Neural cell (in vitro differentiated cells): ENCODE results near the gene CD58. TPM values are rescaled to one million over a fixed set of nuclear protein-coding genes. Genes with fewer than 3 reads are reported as not detected.

Experiments
- H2AFZ ChIP-seq: fragments of 200-600, 300-800 bp; sonication (generic), shearing (Covaris generic); 2 replicates; pipeline ENCODE4 v1.6.0; 2014; ENCODE audit warnings: low read depth, mild to moderate bottlenecking, antibody characterized with exemption, low read length, moderate library complexity
- H3F3A ChIP-seq: fragments of 200-600 bp; shearing (Covaris generic); 2 replicates; pipeline ENCODE4 v1.6.1; 2016; ENCODE audit warnings: mild to moderate bottlenecking, moderate library complexity, mixed read lengths, antibody characterized with exemption, low read length; ENCODE audit not compliant: insufficient read depth, poor library complexity, severe bottlenecking
- H3K27ac ChIP-seq: fragments of 200-600, 300-800 bp; sonication (generic), shearing (Covaris generic); 2 replicates; pipeline ENCODE4 v1.5.1; 2014; ENCODE audit warnings: mild to moderate bottlenecking, low read length, moderate library complexity
- H3K27me3 ChIP-seq: fragments of 300-800, 200-600 bp; sonication (generic), shearing (Covaris generic); 2 replicates; pipeline ENCODE4 v1.6.0; 2014; ENCODE audit warnings: mild to moderate bottlenecking, low read depth, low read length, moderate library complexity; ENCODE audit not compliant: insufficient read depth
- H3K36me3 ChIP-seq: fragments of 300-800, 200-600 bp; sonication (generic), shearing (Covaris generic); 2 replicates; pipeline ENCODE4 v1.5.1; 2014; ENCODE audit warnings: mild to moderate bottlenecking, antibody characterized with exemption, low read length, moderate library complexity; ENCODE audit not compliant: insufficient read depth
- H3K4me2 ChIP-seq: fragments of 300-800, 200-600 bp; sonication (generic), shearing (Covaris generic); 2 replicates; pipeline ENCODE4 v1.6.0; 2014; ENCODE audit warnings: mild to moderate bottlenecking, low read length
- H3K4me3 ChIP-seq: fragments of 300-800, 200-600 bp; sonication (generic), shearing (Covaris generic); 2 replicates; pipeline ENCODE4 v1.5.1; 2014; ENCODE audit warnings: mild to moderate bottlenecking, low read length, moderate library complexity
- H3K79me2 ChIP-seq: fragments of 200-600 bp; shearing (Covaris generic); replicated peaks from 2 replicates; pipeline ENCODE4 v1.6.0; 2014; ENCODE audit warnings: mild to moderate bottlenecking, low read length, moderate library complexity; ENCODE audit not compliant: insufficient read depth
- H3K9ac ChIP-seq: fragments of 300-800, 200-600 bp; sonication (generic), shearing (Covaris generic); 2 replicates; pipeline ENCODE4 v1.6.1; 2016; ENCODE audit warnings: mild to moderate bottlenecking, low read length, mixed read lengths
- H3K9me2 ChIP-seq: fragments of 200-600 bp; shearing (Covaris generic); 2 replicates; pipeline ENCODE4 v1.6.1; 2016; ENCODE audit warnings: mild to moderate bottlenecking, low read length, mixed read lengths; ENCODE audit not compliant: insufficient read depth
- H3K9me3 ChIP-seq: fragments of 200-600, 300-800 bp; sonication (generic), shearing (Covaris generic); 2 replicates; pipeline ENCODE4 v1.6.1; 2016; ENCODE audit warnings: mild to moderate bottlenecking, mixed run types, low read length, moderate library complexity, mixed read lengths
- H4K20me1 ChIP-seq: fragments of 200-600 bp; shearing (Covaris generic); 2 replicates; pipeline ENCODE4 v1.6.1; 2016; ENCODE audit warnings: mild to moderate bottlenecking, mixed run types; ENCODE audit not compliant: insufficient read depth
- EP300 ChIP-seq: fragments of 450-650 bp; conservative IDR thresholded peaks from 2 replicates; pipeline ENCODE4 v1.6.1; 2014; ENCODE audit warnings: antibody characterized with exemption, mild to moderate bottlenecking, moderate library complexity; ENCODE audit not compliant: poor library complexity, severe bottlenecking
- EZH2 ChIP-seq: fragments of 200-600, 300-800 bp; shearing (Covaris generic), sonication (generic); IDR thresholded peaks from 2 replicates; pipeline ENCODE4 v1.6.1; 2014; ENCODE audit warnings: antibody characterized with exemption, low read length, borderline replicate concordance, mild to moderate bottlenecking; ENCODE audit not compliant: insufficient read depth, poor library complexity, severe bottlenecking
- MXI1 ChIP-seq: fragments of 450-650 bp; conservative IDR thresholded peaks from 2 replicates; pipeline ENCODE4 v1.6.1; 2014; ENCODE audit warnings: antibody characterized with exemption, mild to moderate bottlenecking; ENCODE audit not compliant: poor library complexity, severe bottlenecking
- POLR2AphosphoS5 ChIP-seq: IDR thresholded peaks from 2 replicates; pipeline ENCODE4 v1.6.1; 2012
- RAD21 ChIP-seq: fragments of 450-650 bp; conservative IDR thresholded peaks from 2 replicates; pipeline ENCODE4 v1.6.1; 2014; ENCODE audit warnings: antibody characterized with exemption, mild to moderate bottlenecking, moderate library complexity
- SMC3 ChIP-seq: fragments of 450-650 bp; conservative IDR thresholded peaks from 2 replicates; pipeline ENCODE4 v1.6.1; 2014; ENCODE audit warnings: antibody characterized with exemption, mild to moderate bottlenecking, moderate library complexity; ENCODE audit not compliant: poor library complexity
- TAF1 ChIP-seq: IDR thresholded peaks from 2 replicates; pipeline ENCODE4 v1.6.1; 2012; ENCODE audit warnings: low read depth
- polyA plus RNA-seq: library from polyadenylated mRNA; depleted of rRNA; stranded (reverse); fragments of >200 nt; gene quantifications from 2 replicates; pipeline ENCODE4 v1.2.3, GENCODE V29; 2014
- TF ChIP-seq, protein P1 (sequence below): IDR thresholded peaks from 2 replicates; pipeline ENCODE4 v1.6.1; 2012; ENCODE audit warnings: borderline replicate concordance
- TF ChIP-seq, protein P2 (sequence below): fragments of 450-650 bp; IDR thresholded peaks from 2 replicates; pipeline ENCODE4 v1.5.1; 2014; ENCODE audit warnings: antibody characterized with exemption, mild to moderate bottlenecking, moderate library complexity; ENCODE audit not compliant: poor library complexity, severe bottlenecking

CD58 gene
- polyA plus RNA-seq, 1 donor from 2014 or later = 1.8 TPM

DNA sequence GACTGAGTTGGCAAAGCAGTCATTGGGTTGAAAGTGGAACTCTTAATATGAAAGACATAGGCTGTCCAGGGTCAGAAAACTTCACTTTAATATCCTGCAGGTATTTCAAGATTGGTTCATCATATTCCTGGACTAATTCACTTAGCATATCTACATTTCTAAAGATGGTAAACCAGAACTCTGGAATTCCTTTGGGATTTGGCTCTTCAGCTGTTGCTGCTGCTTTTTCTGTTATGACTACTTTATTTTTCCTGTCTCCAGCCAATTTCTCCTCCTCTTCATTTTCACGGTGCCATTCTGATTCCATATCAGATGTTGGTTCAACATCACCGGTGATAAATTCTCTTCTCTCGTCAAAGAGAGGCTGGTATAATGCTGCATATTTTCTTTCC lies 37.4 kb downstream of the CD58 start:
- no peaks in the 10 kb centered on the region for H3K27me3 ChIP-seq
- H3K9ac ChIP-seq = no peak overlapping the region
- H3K27ac ChIP-seq = no peak overlapping the region
- no peaks in the 10 kb centered on the region for H3K79me2 ChIP-seq
- H2AFZ ChIP-seq = no peak overlapping the region
- no peaks in the 10 kb centered on the region for H3K9me2 ChIP-seq
- no peak overlapping the region for H3K4me3 ChIP-seq
- no peaks in the 10 kb centered on the region for H4K20me1 ChIP-seq
- no peak overlapping the region for H3K4me2 ChIP-seq
- TF ChIP-seq, protein P1, sequence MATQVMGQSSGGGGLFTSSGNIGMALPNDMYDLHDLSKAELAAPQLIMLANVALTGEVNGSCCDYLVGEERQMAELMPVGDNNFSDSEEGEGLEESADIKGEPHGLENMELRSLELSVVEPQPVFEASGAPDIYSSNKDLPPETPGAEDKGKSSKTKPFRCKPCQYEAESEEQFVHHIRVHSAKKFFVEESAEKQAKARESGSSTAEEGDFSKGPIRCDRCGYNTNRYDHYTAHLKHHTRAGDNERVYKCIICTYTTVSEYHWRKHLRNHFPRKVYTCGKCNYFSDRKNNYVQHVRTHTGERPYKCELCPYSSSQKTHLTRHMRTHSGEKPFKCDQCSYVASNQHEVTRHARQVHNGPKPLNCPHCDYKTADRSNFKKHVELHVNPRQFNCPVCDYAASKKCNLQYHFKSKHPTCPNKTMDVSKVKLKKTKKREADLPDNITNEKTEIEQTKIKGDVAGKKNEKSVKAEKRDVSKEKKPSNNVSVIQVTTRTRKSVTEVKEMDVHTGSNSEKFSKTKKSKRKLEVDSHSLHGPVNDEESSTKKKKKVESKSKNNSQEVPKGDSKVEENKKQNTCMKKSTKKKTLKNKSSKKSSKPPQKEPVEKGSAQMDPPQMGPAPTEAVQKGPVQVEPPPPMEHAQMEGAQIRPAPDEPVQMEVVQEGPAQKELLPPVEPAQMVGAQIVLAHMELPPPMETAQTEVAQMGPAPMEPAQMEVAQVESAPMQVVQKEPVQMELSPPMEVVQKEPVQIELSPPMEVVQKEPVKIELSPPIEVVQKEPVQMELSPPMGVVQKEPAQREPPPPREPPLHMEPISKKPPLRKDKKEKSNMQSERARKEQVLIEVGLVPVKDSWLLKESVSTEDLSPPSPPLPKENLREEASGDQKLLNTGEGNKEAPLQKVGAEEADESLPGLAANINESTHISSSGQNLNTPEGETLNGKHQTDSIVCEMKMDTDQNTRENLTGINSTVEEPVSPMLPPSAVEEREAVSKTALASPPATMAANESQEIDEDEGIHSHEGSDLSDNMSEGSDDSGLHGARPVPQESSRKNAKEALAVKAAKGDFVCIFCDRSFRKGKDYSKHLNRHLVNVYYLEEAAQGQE = no peak
- TF ChIP-seq POLR2AphosphoS5 (no peak), SMC3 (no peak), EP300 (no peak), EZH2 (no peak), TAF1 (no peak), RAD21 (no peak), MXI1 (no peak)
- TF ChIP-seq, protein P2, sequence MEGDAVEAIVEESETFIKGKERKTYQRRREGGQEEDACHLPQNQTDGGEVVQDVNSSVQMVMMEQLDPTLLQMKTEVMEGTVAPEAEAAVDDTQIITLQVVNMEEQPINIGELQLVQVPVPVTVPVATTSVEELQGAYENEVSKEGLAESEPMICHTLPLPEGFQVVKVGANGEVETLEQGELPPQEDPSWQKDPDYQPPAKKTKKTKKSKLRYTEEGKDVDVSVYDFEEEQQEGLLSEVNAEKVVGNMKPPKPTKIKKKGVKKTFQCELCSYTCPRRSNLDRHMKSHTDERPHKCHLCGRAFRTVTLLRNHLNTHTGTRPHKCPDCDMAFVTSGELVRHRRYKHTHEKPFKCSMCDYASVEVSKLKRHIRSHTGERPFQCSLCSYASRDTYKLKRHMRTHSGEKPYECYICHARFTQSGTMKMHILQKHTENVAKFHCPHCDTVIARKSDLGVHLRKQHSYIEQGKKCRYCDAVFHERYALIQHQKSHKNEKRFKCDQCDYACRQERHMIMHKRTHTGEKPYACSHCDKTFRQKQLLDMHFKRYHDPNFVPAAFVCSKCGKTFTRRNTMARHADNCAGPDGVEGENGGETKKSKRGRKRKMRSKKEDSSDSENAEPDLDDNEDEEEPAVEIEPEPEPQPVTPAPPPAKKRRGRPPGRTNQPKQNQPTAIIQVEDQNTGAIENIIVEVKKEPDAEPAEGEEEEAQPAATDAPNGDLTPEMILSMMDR = no peak
- no peaks in the 10 kb centered on the region for H3K9me3 ChIP-seq
- no peaks in the 10 kb centered on the region for H3K36me3 ChIP-seq
- H3F3A ChIP-seq = no peaks in the 10 kb centered on the region

DNA sequence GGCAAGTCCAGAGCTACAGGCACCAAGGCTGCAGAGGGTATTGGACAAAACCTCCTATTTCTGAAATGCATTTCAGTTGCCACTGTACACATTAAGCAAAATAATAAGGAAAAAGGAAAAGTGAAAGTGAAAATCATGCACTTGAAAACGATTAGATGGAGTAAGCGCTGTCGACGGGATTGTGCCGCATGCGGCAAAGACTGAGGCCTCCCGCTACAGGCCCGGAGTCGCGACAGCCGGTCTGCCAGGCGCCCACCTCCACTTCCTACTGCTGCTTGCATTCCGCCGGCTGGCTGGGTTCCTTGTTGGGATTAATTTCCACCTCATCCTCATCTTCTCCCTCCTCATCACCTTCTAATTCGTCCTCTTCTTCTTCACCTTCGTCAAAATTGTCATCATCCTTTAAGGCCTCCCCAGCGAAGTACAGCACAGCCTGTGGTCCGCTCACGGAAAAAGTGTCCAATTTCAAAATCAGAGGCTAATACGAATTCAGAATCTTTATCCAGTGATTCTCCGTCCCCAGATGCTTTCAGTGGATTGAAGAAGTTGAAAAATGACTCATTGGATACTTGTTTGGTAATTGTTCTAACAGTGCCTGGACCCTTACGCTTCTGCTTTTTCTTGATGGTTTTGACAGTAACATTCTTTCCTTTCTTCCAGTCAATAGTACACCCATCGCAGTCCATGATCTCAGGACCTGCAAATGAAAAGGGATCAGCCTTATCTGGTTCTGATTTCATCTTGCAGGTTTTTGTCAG lies 38.0 kb downstream of the CD58 start:
- Histone ChIP-seq H4K20me1 (no peaks in the 10 kb centered on the region), H3K27ac (no peak overlapping the region), H3F3A (no peaks in the 10 kb centered on the region), H3K9ac (no peak overlapping the region), H3K4me3 (no peak overlapping the region), H3K27me3 (no peaks in the 10 kb centered on the region), H3K79me2 (no peaks in the 10 kb centered on the region), H3K9me2 (no peaks in the 10 kb centered on the region), H3K9me3 (no peaks in the 10 kb centered on the region), H3K36me3 (no peaks in the 10 kb centered on the region), H2AFZ (no peak overlapping the region), H3K4me2 (no peak overlapping the region)
- TF ChIP-seq MXI1 = no peak
- TF ChIP-seq, protein P2 = no peak
- no peak for TF ChIP-seq EZH2
- no peak for TF ChIP-seq SMC3
- TF ChIP-seq POLR2AphosphoS5 = no peak
